ENCODE data around the gene PGGT1B.
"Not testable (repeated sequence)": the region's sequence is repeated elsewhere in the genome, so short reads cannot be mapped to it uniquely, and the experiment has no call there.

PGGT1B gene

DNA sequence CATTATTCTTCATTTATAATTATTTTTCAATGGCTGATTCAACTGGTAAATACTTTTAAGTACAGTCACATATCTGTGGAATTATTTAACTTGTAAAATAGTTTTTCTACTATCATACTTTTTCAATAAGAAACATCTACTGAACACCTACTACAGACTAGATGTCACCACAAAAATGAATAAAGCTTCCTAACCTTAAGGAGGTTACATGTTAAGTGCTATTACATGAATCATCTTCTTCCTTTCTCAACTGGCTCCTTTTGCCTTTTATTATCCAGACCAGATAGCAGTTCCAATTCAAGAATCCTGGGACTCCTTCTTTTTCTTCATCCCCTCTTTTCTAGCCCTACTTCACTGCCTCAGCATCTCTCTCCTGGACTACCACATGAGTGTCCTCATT is 4.7 kb downstream of the PGGT1B start:
- DNase-seq (ENCODE audit: low spot score): no peak

DNA sequence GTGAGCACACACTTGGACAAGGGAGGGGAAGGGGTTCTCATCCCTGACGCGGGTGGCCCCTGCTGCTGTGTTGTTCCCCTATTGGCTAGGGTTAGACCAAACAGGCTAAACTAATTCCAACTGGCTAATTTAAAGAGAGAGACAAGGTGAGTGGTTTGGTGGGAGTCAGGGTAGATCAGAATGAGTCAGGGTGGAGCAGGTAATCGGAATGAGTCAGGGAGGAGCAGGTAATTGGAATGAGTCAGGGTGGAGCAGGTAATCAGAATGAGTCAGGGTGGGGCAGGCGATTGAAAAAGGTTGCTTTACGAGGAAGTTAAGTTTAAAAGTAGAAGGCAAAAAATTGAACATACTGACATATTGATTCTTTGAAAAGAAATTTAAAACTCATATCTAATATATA is 13.3 kb downstream of the PGGT1B start:
- DNase-seq (ENCODE audit: low spot score): not testable (repeated sequence)

DNA sequence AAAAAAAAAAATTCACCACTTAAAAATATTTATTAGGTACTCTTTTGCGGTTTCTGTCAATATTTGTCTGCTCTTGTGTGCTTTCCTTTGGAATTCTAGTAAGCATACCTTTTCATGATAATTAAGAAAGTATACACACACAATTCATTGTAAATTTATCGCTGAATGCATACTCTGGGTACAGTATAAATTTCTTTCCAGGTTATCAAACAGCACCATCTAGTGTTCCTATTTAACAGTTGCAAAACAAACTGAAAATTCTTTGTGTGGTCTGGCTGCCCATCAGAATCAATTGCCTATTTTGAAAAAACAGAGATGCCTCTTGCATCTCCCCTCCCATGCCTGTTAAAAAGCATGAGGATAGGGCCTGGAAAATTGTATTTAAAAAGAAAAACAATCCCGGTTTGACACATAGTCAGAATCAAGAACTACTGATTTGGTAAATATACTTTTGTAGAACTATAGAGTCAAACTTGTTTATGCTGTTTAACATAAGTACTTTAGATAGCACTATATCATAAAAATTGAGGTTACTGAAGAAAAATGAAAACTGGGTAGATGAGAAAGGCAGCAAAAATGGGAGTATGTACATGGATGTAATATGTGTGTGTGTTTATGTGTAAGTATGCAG is 16.2 kb downstream of the PGGT1B start:
- DNase-seq (ENCODE audit: low spot score): peak; percentile 45

DNA sequence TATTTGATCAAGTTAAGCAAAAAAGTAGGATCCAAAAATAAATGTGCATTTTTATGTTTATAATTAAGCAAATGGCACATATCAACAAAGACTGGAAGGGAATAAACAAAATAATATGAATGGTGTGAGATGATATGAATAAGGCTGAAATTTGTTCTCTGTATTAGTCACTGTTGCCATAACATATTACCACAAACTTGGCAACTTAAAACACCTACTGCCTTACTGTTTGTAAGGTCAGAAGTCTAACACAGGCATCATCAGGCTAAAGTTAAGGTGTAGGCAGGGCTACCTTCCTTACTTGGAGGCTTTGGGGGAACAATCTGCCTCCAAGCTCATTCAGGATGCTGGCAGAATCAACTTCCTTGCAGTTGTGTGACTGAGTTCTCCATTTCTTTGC is 19.3 kb downstream of the PGGT1B start:
- DNase-seq (ENCODE audit: low spot score): no peak

DNA sequence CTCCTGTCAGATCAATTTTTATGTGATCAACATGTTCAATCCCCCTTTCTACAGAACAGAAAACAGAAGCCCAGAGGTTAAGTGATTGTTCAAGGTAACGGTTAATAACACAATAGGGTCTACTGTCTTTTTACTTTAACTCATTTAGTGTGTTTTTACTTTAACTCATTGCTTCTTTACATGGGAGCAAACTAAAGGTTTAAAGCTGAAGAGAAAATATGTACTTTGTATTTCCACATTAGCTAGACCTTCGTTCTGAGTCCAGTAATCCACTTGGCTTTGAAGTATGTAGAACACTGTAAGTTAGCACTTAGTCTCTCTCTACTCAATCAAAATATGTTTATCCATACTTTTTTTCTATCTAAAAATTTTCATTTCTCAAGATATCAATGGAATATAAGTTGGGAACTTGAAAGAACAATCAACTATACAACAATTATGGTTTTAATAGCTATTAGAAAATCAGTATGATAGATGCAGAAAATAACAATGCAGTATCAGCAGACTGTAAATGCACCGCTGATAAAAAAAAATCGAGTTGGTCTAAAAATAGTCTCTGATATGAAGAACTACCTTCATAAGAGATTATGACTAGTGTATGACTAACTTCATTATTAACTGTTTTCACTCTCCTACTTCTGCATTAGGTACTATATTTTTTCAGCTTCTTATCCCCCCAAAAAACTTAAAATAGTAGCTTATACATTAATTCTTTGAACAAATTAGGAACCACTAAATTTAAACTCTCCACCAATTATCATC is 20.6 kb downstream of the PGGT1B start:
- DNase-seq (ENCODE audit: low spot score): no peak

DNA sequence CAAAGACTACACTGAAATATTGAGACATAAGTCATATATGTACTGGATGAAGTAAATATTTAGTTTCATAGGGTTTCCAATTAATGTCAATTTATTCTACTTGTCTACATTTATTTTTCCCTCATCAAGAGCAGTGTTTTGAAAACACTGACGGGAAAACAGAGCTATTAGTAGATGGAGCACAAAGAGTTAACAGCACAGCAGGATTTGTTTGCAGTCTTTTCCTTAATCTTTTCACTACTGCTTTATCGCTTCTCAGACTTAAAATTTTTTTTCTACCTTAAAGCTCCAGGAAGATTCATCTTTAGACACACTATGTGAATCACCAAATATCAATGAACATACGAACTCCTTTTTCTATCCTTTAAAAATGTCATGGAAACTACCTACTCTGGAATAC is 25.6 kb downstream of the PGGT1B start:
- DNase-seq (ENCODE audit: low spot score): no peak

DNA sequence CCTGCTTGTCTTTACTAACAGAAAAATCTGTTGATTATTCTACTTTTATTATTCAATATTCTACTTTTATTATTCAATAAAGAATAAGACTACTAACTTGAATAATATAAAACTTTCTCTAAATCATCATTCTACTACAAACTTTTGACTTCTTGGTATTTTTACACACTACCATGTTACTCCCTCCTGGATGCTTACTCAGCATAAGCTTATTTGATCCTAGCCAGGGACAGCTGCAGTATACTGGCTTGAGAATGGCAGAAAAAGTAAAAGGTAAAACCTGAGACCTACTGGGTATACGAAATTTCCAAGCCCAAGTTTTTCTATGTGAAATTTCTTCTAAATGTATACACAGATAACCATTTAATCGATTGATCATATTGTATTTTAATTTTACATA is 26.1 kb downstream of the PGGT1B start:
- no peak for DNase-seq (ENCODE audit: low spot score)

DNA sequence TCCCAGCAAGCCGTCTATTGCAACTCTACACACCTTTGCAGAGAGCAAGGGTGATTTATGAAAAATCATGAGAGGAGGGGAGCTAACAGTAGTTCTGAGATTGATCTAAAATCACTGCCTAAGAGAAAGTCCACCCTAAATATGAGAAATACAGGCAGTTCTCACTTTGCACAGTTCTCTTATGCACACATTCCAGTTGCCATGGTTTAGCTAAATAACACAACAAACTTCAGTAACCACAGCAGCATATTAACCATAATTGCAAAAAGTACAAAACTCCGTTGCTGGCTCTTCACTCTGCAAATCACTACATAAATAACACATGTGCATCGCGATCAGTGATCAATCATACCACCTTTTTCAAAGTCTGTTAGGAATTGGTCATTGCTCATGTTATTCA is 31.1 kb downstream of the PGGT1B start:
- DNase-seq (ENCODE audit: low spot score): no peak

DNA sequence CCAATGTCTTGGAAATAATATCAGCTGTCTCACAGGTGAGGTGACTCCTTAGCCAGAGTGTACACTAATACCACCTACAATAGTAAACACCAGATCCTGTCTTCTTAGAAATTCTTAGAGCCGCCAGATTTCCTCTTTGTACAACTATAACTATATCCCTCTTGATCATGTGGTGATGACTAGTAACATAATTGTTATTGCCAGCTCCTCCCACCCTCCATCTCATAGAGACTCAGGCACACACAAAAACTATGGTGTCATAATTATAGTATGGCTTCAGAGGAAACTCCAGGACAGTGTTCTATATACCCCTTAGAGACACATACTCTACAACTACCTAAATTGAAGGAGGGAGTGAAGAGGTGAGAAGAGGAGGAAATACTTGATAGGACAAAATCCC is 33.1 kb downstream of the PGGT1B start:
- DNase-seq (ENCODE audit: low spot score): no peak

DNA sequence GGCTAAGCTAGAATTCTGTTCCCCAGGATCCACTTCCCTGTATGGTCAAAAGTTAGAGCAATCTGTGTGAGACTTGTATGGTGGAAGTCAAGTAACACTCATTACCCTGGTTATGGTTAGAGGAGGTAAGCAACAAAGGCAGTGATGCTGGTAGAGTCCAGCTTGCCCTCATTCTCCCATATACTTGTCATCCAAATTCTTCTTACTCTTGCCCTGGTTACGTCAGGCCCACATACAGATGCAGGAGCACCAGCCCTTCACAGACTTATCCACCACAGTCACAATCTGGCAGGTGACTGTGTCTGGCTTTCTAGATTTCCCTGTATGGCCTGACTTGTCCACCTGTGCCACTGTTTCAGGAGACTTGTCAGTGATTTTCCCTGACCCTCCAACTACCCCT is 35.4 kb downstream of the PGGT1B start:
- no peak for DNase-seq (ENCODE audit: low spot score)

DNA sequence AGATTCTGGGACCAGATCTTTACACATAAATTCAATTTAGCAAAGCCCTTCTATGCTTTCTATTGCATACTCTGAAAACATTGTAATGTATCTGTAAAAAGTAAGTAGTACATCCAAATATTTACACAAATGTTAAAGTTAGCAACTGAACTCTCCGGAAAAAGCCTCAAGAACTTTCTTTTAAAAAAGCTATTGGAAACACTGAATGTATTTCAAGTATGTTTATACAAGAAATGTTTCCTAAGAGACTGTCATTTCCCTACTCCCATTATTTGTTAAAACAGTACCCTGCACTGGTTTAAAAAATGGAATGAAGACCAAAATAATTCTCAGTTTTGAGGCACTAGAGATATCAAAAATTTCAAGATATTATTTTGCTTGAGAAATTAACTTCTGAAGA is 48.1 kb downstream of the PGGT1B start:
- DNase-seq (ENCODE audit: low spot score): no peak

DNA sequence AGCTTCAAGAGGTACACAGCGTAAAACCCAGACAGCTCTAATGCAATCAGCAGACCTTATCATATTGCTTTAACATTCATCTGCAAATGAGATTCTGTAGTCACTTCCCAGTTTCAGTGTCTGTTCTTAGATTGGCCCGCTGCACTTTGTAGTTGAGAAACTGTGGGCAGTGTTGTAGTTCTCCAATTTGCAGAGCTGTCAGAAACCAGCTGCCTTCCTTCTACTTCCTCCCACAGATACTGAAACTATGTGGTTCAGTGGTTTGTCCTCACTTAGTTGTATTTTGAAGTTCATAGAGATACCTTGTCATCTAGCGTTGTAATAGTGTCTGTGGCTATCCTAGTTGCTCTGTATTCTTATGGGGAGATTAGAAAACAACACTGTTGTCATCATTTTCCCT is 53.4 kb downstream of the PGGT1B start:
- DNase-seq (ENCODE audit: low spot score): no peak

DNA sequence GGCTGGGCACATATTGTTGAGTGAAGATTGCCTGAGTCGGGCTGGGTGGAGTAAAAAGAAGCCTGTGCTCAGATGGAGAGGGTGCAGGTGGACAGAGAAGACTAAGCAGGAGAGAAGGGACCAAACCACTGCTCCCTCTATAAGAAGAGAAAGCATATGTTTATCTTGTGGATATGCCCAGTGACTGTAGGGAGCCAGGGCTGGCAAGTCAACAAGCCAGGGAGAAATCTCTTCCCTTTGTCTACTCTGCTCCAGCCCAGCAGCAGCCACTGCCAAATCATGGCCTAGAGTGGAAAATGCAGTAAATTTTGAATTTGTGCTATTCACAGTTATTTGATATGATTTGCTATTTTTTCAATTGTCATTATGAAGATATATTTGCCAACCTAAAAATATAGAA is 59.7 kb downstream of the PGGT1B start:
- no peak for DNase-seq (ENCODE audit: low spot score)

DNA sequence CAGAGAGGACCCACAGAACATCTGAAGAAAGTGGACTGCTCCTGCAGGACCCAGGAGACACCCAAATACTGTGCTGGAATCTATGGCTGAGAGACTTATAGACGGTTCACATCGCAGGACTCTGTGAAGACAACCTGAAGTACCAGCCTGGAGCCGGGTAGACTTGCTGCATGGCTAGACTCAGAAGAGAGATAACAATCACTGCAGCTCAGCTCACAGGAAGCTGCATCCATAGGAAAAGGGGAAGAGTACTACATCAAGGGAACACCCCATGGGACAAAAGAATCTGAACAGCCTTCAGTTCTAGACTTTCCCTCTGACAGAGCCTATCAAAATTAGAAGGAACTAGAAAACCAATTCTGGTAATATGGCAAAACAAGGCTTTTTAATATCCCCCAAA is 66.5 kb downstream of the PGGT1B start:
- DNase-seq (ENCODE audit: low spot score): no peak

DNA sequence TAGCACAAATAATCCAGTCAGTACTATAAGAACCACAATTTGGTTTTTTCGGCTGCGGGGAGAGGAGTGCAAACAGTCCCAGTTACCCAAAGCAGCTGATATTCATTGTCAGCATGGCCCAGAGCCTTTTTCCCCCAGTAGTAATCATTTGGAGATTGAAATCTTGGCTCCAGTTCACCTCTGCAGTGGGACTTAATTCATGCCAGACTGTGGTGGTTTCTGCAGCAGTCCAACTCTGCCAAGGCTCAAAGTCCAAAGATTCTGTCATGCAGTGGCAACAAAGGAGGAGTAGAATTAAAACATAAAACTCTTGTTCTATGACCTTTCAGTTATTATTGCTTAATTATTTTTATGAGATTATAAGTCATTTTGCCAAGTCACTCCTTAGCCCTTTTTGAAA is 68.0 kb downstream of the PGGT1B start:
- DNase-seq (ENCODE audit: low spot score): no peak

DNA sequence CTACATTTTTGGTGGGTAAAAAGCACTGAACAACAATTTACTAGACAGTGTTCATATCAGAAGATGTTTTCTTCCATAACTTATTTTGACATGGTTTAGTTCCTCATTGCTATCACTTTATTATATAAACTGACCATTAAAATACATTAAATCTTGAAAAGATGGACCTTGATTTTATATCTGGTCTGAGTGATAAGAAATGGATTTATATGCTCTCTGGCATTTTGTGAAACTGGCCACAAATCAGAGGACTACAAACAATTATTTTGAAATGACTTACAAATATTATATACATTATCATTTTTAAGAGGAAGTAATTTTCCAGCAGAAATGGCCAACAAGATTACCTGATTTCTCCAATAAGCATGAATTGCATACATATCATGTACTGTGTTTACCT is 69.4 kb downstream of the PGGT1B start:
- DNase-seq (ENCODE audit: low spot score): no peak

DNA sequence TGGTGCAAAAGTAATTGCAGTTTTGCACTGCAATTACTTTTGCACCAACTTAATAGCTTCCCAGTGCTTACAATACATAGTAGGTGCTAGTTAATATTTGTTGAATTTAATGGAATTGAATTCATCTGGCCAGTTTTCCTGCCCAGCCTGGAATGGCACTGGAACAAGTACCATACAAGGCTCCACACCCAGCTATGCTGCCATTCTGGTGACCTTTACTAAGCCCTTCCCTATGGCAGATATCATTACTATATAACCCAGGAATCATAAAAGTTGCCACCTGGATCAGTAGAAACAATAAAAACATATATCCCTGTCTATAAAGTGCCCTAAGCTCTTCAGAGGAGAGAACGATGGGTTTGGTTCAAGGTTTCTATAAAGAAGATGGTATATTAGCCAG is 70.6 kb downstream of the PGGT1B start:
- no peak for DNase-seq (ENCODE audit: low spot score)

DNA sequence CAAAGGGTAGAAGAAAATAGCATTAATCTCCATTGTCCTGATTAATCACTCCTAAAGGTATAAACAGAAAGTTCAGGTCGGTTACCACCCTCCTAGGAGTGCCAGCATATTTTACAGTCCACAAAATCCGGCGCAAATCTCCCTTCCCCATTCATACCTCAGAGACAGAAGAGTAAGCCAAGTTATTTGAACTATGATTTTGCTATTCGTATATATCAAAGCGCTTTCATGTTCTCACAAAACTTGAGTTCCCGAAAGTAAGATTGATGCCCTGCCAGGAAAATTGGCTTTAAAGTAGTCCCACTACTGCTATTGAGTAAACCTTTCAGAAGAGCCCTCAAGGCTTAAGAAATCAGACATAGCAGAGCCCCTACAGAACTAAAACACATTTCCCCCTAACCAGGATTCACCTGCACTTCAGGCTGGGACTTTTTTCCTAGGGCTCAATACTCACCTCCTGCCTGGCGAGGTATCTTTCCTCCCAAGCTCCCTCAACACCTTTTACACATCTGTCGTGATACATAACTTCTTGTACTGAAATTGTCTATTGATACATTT is 71.1 kb downstream of the PGGT1B start:
- no peak for DNase-seq (ENCODE audit: low spot score)

DNA sequence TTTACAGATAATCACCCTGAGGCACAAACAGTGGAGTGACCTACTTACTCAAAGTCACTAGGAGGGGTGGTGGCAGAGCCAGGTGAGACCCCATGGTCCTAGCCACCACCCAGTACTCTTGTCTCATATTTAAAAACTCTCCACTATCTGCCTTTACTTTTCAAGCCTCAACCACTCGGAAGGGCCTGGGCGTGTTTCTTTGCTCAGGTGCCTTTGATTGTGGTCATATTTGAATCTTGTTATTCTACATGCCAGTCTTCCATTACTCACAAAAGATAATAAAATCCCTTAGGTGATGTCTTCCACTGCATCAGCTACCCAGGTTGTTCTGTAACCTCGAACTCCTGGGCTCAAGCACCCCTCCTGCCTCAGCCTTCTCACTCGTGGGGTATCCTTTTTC is 72.3 kb downstream of the PGGT1B start:
- DNase-seq (ENCODE audit: low spot score): peak; percentile 30

DNA sequence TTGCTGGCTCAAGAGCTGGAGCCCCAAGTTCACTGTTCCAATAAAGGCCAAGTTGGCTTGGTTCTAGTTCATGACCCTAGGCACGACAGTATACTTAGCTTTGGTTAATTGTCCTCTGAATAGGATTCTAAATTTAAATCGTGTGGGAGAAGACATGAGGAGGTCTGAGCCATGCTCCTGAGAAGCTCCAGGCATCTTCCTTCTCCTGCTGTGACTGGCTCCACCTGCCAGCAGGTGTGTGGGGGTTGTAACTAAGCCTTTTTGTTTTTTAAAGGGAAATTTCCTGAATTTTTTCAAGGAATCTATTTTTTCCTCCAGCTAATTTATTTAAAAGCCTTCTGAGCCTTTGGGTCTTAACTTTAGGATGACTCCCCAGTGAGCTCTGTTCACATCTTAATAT is 72.8 kb downstream of the PGGT1B start:
- no peak for DNase-seq (ENCODE audit: low spot score)

DNA sequence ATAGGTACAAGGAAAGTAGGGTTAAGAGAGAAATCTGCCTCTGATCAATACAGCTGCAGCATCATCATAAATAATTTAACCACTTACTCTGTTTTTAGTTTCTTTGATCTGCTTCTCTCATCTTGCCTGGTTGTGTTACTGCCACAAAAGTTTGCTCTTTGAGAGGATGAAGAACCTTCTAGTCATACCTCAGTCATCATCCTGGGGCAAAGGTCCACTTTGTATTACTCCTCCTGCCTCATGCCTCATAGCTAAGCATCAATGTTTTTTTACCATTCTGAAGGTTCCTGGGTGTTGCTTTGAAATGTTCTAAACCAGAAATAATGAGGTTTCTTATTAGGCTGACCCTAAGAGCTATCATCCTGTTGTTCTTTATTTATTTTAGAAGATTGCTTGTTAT is 75.9 kb downstream of the PGGT1B start:
- no peak for DNase-seq (ENCODE audit: low spot score)

DNA sequence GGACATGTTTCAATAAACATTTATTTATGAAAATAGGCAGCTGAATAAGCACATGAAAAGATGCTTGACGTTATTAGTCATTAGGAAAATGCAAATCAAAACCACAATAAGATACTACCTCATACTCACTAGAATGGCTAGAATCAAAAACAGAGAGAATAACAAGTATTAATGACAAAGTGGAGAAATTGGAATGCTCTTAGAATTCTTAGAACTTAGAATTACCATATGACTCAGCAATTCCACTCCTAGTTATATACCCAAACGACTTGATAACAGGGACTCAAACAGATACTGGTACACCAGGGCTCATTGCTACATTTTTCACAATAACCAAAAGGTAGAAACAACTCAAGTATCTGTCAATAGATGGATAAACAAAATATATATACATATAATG is 77.9 kb downstream of the PGGT1B start:
- no peak for DNase-seq (ENCODE audit: low spot score)

DNA sequence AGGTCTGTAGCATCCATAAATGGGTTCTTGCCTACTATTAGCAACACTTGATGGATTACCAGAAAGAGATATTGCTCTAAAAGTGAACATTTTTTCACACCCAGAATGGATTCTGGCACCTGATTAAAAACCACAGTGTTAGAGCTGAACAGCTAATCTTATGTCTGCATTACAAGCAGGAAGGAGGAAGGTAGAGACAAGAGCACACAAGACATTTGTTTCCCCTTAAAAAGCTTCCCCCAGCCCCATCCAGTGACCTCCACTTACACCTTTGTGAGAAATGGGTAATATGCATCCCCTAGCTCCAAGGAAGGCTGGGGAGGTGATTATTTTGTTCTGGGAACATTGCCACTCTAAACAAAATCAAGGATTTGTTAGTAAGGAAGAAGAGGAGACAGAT is 80.9 kb downstream of the PGGT1B start:
- DNase-seq (ENCODE audit: low spot score): no peak

DNA sequence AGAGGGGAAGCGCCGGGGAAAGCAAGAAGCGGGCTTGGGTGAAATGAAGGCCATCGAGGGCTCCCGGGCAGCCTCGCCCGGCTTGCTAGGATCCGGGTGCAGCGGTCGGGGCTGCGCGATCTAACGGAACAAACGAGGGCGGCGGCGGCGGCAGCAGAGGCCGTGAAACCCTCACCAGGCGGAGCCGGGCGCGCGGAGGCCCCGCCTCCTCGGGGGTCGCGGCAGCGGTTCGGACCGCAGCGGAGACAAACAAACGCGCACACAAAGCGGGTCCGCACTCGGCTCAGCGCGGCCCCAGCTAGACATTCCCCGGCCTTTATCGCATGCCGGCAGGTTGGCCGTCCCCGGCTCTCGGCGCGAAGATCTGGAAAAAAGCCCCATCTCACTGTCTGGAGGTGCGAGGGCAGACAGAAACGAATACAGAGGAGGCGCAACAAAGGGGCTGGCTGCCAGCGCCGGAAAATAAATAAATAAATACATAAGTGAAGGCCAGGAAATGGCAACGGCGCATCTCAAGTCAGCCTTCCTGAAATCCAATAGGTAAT is 82.4 kb downstream of the PGGT1B start:
- DNase-seq (ENCODE audit: low spot score): peak; percentile 17

All from D341Med (cell line).